Stimulated activated effector memory CD8-positive, alpha-beta T cell treated with anti-CD3 and anti-CD28 coated beads, Interleukin-12 subunit alpha, Interleukin-12 subunit beta, amount 100 ng/mL, for 72 hours (primary cell): ENCODE results near the gene ERICH4.
A peak's percentile ranks its signal among the peaks of the same experiment; 100 is the strongest.
"Not testable (repeated sequence)": the region's sequence is repeated elsewhere in the genome, so short reads cannot be mapped to it uniquely, and the experiment has no call there.

ENCODE experiments used
- ATAC-seq: fragments of 150-1000 bp; cut with Tn5 transposase; 2 replicates; pipeline ENCODE4 v1.10.0; 2021
- DNase-seq, 2 donors: peaks; one replicate each; pipeline ENCODE4 v3.0.0; 2021 to 2022; ENCODE audit warnings: low spot score in 2 of 2
- H3K27ac Mint-ChIP-seq: one replicate; pipeline ENCODE4 v1.8.0; 2022; ENCODE audit warnings: mild to moderate bottlenecking, mixed read lengths
- H3K36me3 Mint-ChIP-seq: one replicate; pipeline ENCODE4 v1.8.0; 2022; ENCODE audit warnings: mild to moderate bottlenecking, mixed read lengths
- H3K4me1 Mint-ChIP-seq: one replicate; pipeline ENCODE4 v1.8.0; 2022; ENCODE audit warnings: mixed read lengths
- H3K4me3 Mint-ChIP-seq: one replicate; pipeline ENCODE4 v1.8.0; 2022; ENCODE audit warnings: mild to moderate bottlenecking, mixed read lengths
- H3K9me3 Mint-ChIP-seq: one replicate; pipeline ENCODE4 v1.8.0; 2022; ENCODE audit warnings: mixed read lengths

Gene ERICH4, protein sequence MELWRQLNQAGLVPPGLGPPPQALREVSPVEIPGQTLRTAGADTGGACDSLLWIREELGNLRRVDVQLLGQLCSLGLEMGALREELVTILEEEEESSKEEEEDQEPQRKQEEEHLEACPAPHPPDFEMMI

DNA sequence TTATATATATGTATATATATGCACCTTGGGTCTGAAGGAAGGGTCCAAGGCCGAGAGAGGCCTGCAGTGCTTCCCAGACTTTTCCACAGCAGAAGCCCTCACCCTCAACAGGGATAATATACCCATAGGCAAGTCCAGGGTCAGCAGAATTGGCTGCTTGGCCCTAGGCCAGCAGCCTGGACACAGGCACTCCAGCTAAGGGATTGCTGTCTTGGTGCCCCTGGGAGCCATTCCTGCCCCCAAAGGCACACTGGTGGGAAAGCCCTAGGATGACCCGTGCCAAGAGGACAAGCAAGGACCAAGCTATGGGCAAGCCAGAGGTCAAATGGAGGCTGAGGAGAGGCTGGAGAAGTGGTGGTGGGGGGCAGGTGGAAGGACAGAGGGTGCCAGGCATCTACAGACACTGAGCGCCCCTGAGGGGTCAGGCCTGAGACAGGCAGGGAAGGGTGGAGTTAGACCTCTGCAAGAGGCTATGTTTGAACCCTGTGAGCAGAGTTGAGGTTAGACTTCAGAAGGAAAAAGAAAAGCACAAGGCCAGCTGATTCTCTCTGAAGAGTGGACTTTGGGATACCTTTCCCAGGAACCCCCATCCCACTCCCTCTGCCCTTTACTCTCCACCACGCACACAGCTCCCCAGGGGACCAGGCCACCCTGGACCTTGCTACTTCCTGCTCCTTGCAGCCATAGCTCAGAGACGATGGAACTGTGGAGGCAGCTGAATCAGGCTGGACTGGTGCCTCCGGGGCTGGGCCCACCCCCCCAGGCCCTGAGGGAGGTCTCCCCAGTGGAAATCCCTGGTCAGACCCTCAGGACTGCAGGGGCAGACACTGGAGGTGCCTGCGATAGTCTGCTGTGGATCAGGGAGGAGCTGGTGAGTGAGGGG, at the start of gene ERICH4:
TSS of gene ERICH4 (plus strand) at position 684 of the 883 bp plus-strand sequence. CDS start at position 698, 14 bp downstream.
- Mint-ChIP-seq H3K9me3 (no peaks in the 10 kb centered on the region), H3K4me1 (peaks cover 3% of the 10 kb centered on the region), H3K27ac (peak within 1 kb of the TSS; percentile 23), H3K36me3 (peaks cover 3% of the 10 kb centered on the region), H3K4me3 (no peak within 1 kb of the TSS)
- DNase-seq (no peak), ATAC-seq (no peak)

DNA sequence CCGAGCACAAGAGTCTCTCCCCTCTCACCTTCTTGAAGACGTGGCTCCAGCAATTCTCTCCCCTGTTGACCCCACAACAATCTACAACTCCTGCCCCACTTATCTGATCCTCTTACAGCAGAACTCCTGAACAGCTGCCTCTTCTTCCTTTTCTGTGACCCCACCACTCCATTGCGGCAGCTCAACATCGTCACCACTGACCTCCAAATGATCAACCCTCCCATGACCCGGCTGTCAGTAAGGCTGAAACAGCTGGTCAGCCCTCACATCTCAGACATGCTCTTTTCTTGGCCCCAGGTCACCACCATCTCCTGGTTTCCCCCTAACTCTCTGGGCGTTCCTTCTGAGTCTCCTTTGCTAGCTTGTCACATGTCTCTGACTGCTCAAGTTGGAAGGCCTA, 47.6 kb upstream of the ERICH4 start:
- peak overlapping the region; percentile 99 for H3K4me3 Mint-ChIP-seq
- no peaks in the 10 kb centered on the region for H3K9me3 Mint-ChIP-seq
- peaks cover 42% of the 10 kb centered on the region for H3K36me3 Mint-ChIP-seq
- DNase-seq (no peak), ATAC-seq (no peak)
- H3K27ac Mint-ChIP-seq = peak overlapping the region; percentile 14
- peaks cover 47% of the 10 kb centered on the region for H3K4me1 Mint-ChIP-seq

DNA sequence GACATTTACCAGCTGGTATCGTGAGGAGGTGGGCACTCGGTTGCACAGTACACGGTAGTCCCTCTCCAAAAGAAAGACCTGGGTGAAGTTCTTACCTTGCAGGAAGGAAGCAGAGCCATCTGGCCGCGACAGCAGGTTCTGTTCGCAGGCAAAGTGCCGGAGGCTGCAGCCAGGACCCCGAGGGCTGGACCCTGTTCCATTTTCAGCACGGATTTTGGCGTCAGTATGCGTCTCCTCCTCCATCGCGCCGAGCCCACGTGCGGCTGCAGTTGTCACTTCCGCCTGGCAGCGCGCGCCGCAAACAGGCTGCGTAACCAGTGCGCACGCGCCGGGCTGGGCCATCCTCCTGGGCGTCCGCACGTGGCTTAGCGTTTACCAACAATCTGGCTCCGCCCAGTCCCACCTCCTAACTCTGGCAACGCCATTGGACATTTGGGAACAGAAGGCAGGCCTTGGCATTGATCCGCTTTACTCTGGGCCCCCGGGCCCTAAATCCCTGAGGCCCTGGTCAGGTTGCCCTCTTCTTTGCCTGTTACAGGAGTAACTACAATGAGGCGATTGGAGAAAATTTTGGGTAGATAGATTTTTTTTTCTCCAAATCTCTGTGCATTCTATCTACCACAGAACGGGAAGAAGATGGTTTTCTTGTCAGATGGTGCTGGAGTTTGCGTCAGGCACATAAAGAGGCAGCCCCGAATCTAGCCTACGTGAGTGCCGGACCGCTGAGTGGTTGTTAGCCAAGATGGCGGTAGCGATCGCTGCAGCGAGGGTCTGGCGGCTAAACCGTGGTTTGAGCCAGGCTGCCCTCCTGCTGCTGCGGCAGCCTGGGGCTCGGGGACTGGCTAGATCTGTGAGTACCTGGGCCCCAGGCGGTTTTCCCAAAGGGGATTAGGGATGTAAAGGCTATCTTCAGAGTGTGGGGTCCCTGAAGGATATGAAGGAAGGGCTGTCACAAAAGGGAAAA, 45.6 kb upstream of the ERICH4 start, which contains the start of the genes BCKDHA and EXOSC5:
TSS of gene BCKDHA (plus strand) at position 733 of the 964 bp plus-strand sequence. CDS start at position 743, 10 bp downstream.
TSS of gene EXOSC5 (minus strand) at position 274 of the 964 bp plus-strand sequence. CDS start at position 243, 31 bp downstream.
- H3K27ac Mint-ChIP-seq = peak within 1 kb of the TSS; percentile 100
- peak; percentile 95 to 97 for DNase-seq
- peaks cover 57% of the 10 kb centered on the region for H3K4me1 Mint-ChIP-seq
- ATAC-seq = peak; percentile 99
- no peaks in the 10 kb centered on the region for H3K9me3 Mint-ChIP-seq
- peak within 1 kb of the TSS; percentile 99 for H3K4me3 Mint-ChIP-seq
- H3K36me3 Mint-ChIP-seq = peaks cover 32% of the 10 kb centered on the region

DNA sequence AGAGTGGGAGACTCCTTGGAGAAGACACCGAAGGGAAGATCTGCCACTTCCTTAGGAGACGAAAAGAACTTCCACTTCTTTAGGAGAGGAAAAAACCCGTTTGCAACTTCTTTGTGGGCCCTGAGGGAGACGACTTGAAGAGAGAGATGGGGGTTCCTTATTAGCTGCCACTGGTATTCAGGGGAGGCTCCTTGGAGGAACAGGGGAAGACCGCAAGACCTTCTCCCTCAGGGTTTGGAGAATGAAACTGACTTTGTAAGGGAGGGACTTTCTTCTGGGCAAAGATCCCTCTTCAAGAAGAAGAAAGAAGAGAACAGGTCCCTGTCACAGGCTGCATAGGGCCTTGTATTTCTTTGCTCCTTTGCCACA, 44.9 kb upstream of the ERICH4 start:
- Mint-ChIP-seq H3K27ac (peak overlapping the region; percentile 100), H3K9me3 (no peaks in the 10 kb centered on the region), H3K4me3 (peak overlapping the region; percentile 99), H3K4me1 (peaks cover 57% of the 10 kb centered on the region), H3K36me3 (peaks cover 27% of the 10 kb centered on the region)
- ATAC-seq = no peak
- DNase-seq = no peak

DNA sequence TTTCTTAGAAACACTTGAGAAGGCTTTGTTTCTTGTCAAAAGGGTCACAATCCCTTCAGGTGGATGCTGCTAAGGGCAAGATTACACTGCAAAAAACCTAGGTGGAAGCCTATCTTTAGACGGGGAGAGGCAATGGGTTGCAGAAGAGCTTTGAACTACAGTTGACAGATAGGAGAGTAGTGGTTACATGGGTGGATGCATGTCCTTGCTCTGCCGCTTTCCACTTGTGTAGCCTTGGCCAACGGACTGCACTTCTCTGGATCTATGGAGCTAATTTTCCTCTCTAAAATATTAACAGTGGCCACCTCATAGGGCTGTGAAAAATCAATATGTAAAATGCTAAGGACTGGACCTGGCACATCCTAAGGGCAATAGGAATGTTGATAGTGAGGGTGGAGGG, 44.4 kb upstream of the ERICH4 start:
- DNase-seq (no peak), ATAC-seq (no peak)
- H3K4me3 Mint-ChIP-seq = peak overlapping the region; percentile 99
- H3K4me1 Mint-ChIP-seq = peaks cover 57% of the 10 kb centered on the region
- peaks cover 26% of the 10 kb centered on the region for H3K36me3 Mint-ChIP-seq
- H3K27ac Mint-ChIP-seq = peak overlapping the region; percentile 100
- no peaks in the 10 kb centered on the region for H3K9me3 Mint-ChIP-seq

DNA sequence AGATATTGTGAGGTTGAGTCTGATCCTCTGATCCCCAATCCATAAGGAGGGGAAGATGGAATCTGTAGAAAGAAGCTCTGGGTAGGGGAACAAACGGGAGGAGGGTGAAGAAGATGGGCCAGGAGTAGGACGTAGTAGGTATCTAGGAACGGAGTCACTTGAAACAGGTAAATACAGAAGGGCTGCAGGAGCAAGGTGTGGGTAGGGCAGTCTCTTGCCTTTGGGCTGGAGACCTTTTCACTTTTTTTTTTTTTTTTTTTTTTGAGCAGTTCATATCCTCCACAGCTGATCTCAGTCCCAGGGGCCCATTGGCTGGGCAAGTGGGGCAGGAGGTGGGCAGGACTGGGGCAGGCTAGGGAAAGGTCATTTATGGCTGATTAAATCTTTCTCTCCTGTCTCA, 43.9 kb upstream of the ERICH4 start:
- Mint-ChIP-seq H3K36me3 (peaks cover 21% of the 10 kb centered on the region), H3K27ac (peak overlapping the region; percentile 100), H3K4me3 (peak overlapping the region; percentile 99), H3K4me1 (peaks cover 57% of the 10 kb centered on the region), H3K9me3 (no peaks in the 10 kb centered on the region)
- DNase-seq = no peak
- no peak for ATAC-seq

DNA sequence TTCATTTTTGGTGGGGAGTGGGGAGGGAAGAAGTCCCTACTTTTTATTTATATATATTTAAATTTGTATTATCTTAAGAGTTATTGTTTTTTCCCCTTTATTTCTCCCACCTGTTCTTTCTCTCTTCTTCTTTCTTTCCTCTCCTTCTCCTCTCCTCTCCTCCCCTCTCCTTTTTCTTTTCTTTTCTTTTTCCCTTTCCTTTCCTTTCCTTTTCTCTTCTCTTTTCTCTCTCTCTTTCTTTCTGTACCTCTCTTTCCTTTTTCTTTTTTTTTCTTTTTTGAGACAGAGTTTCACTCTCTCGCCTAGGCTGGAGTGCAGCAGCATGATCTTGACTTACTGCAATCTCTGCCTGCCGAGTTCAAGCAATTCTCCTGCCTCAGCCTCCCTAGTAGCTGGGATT, 43.4 kb upstream of the ERICH4 start:
- H3K4me3 Mint-ChIP-seq = peak overlapping the region; percentile 99
- H3K9me3 Mint-ChIP-seq = no peaks in the 10 kb centered on the region
- ATAC-seq (no peak), DNase-seq (no peak)
- peaks cover 57% of the 10 kb centered on the region for H3K4me1 Mint-ChIP-seq
- H3K27ac Mint-ChIP-seq = peak overlapping the region; percentile 100
- peaks cover 17% of the 10 kb centered on the region for H3K36me3 Mint-ChIP-seq

DNA sequence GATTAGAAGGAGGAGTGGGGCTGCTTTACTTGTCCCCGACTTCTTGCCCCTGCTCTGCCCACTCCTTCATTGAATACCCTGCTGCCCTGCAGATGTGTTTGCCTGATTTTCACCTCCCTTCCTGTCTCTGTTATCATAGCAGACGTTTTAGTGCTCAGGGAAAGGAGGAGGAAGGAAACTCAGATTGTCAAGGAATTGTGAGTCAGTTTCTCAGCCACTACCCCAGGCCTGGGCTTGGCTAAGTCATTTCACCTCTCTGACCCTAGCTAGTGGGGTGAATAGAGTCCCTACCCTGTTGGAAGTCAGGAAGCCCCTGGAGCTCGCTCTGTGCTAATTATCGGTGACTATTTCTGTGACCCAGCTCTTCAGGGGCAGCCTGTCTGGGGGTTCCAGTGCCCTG, 41.5 kb upstream of the ERICH4 start:
- peaks cover 41% of the 10 kb centered on the region for H3K4me1 Mint-ChIP-seq
- no peaks in the 10 kb centered on the region for H3K9me3 Mint-ChIP-seq
- no peak overlapping the region for H3K4me3 Mint-ChIP-seq
- peak overlapping the region; percentile 59 for H3K27ac Mint-ChIP-seq
- peaks cover 23% of the 10 kb centered on the region for H3K36me3 Mint-ChIP-seq
- ATAC-seq (no peak), DNase-seq (no peak)

DNA sequence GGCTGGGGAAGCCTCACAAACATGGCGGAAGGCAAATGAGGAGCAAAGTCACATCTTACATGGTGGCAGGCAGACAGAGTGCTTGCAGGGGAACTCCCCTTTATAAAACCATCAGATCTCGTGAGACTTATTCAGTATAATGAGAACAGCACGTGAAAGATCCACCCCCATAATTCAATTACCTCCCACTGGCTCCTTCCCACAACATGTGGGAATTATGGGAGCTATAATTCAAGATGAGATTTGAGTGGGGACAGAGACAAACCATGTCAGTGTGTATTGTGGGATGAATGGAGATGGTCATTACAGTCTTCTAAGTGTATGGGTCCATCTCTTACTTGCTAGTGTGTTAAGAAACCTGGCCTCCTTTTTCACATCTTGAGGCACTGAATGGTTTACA, 40.9 kb upstream of the ERICH4 start:
- Mint-ChIP-seq H3K9me3 (no peaks in the 10 kb centered on the region), H3K36me3 (peaks cover 21% of the 10 kb centered on the region), H3K4me3 (no peak overlapping the region), H3K27ac (peak overlapping the region; percentile 59), H3K4me1 (peaks cover 38% of the 10 kb centered on the region)
- DNase-seq (no peak), ATAC-seq (no peak)

DNA sequence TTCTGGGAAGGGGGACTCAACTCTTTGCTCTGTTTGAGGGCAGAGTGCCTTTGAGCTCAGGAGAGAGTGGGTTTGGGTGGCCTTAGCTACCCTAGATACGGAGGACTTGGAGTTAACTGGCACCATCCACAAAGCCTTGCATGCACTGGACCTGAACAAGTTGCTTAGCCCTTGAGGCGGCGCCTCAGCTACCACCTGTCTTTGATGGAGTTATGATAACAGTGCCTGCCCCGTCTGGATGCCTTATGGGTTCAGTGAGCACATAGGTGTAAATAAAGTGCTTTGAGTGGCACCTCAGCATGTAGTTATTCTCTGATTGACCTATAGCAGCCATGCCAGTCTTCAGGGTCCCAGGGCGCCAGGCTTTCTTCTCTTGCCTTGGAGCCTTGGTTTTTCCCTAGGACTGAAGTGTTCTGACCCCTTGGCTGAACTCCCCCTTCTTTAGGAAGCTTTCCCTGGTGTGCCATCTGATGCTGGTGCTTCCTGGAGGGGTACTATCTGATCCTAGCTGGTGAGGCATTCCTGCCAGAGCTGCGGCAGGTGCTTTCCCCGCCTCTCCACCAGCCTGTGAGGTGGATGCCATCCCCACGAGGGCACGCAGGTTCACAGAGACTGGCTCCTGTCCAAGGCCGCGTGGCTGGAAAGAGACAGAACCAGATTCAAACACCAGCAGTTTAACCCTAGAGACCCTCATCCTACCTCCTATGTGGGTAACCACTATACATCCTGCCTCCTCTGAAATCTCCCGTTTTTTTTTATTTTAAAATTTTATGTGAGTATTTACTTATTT, 39.6 kb upstream of the ERICH4 start:
- DNase-seq (no peak), ATAC-seq (no peak)
- peaks cover 16% of the 10 kb centered on the region for H3K36me3 Mint-ChIP-seq
- peaks cover 25% of the 10 kb centered on the region for H3K4me1 Mint-ChIP-seq
- H3K9me3 Mint-ChIP-seq = no peaks in the 10 kb centered on the region
- peak overlapping the region; percentile 26 for H3K27ac Mint-ChIP-seq
- H3K4me3 Mint-ChIP-seq = no peak overlapping the region

DNA sequence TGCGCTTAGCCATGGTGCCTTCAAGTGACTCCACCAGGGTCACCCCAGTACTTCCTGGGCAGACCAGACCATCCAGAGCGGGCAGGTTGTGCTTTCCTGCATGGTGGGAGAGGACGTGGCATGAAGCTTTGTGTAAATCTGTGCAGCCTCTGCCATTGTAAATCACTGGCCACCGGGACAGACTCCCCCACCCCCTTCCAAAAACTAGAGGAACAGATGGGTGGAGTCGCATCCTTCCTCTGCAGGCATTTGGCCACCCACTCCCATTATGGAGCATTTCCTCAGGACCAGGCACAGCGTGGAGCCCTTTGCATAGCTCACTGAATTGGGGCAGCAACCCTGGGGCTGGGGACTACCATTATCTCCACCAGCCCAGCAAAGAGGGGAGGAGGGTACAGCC, 37.2 kb upstream of the ERICH4 start:
- ATAC-seq (no peak), DNase-seq (no peak)
- no peak overlapping the region for H3K4me3 Mint-ChIP-seq
- peaks cover 25% of the 10 kb centered on the region for H3K4me1 Mint-ChIP-seq
- H3K36me3 Mint-ChIP-seq = peaks cover 21% of the 10 kb centered on the region
- H3K9me3 Mint-ChIP-seq = no peaks in the 10 kb centered on the region
- no peak overlapping the region for H3K27ac Mint-ChIP-seq

DNA sequence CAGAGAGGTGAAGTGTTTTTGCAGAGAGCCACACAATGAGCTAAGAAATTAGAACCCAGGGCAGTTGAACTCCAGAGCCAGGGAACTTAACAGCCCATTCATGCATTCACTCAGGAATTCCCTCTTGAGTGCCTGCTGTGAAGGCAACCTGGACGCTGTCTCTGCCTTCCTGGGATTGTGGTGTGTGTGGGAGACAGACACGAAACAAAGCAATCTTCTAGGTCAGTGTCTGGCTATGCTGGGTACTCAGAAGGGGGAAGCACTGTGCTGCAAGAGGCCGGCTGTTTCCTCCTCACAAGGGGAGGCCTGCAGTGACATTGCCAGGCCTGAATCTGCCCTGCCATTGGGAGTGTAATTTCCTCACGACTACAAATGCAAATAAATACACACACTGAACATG, 35.7 kb upstream of the ERICH4 start:
- ATAC-seq (no peak), DNase-seq (no peak)
- no peak overlapping the region for H3K4me3 Mint-ChIP-seq
- no peak overlapping the region for H3K27ac Mint-ChIP-seq
- H3K4me1 Mint-ChIP-seq = peaks cover 15% of the 10 kb centered on the region
- H3K36me3 Mint-ChIP-seq = peaks cover 16% of the 10 kb centered on the region
- no peaks in the 10 kb centered on the region for H3K9me3 Mint-ChIP-seq

DNA sequence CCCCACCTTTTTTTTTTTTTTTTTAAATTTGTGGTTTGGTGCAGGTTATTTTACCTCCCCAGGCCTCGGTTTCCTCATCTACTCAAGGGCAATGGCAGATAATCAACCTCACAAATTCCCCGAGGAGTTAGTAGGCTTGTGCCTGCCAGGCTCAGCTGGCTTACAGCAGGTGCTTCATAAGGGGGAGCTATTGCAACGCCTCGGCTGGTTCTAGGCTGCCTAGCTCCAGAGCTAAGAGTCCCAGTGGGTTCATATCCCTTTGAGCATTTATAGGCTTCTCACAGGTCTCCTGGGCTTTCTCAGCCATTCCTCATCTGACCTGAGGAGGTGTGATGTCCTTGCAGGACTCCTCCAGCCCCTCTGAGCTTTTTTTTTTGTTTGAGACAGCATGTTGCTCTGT, 34.7 kb upstream of the ERICH4 start:
- DNase-seq (no peak), ATAC-seq (no peak)
- Mint-ChIP-seq H3K36me3 (peaks cover 19% of the 10 kb centered on the region), H3K4me3 (no peak overlapping the region), H3K9me3 (no peaks in the 10 kb centered on the region), H3K4me1 (peaks cover 15% of the 10 kb centered on the region), H3K27ac (no peak overlapping the region)

DNA sequence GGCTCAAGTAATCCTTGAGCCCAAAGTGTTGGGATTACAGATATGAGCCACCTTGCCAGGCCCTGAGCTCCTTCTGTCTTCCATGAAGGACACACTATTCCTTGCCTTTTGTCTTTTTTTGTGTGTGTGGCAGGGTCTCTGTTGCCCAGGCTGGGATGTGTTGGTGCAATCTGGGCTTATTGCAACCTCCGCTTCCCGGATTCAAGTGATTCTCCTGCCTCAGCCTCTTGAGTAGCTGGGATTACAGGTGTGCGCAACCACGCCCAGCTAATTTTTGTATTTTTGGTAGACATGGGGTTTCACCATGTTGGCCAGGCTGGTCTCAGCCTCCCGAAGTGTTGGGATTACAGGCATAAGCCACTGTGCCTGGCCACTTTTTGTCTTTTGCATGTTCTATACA, 34.1 kb upstream of the ERICH4 start:
- DNase-seq, ATAC-seq, H3K4me3 Mint-ChIP-seq, H3K9me3 Mint-ChIP-seq: not testable (repeated sequence)
- H3K4me1 Mint-ChIP-seq = peaks cover 15% of the 10 kb centered on the region
- H3K36me3 Mint-ChIP-seq = peaks cover 23% of the 10 kb centered on the region
- H3K27ac Mint-ChIP-seq = peak overlapping the region; percentile 53
